Measurements from ENCODE around the gene ACAA1. TPM values are rescaled to one million over a fixed set of nuclear protein-coding genes. Genes with fewer than 3 reads are reported as not detected.

ACAA1 gene
- total RNA-seq, 1 experiment from 2014 or later, result 52.0 TPM

GRCh38 chr3:38131621-38132369, 5.1 kb downstream of the ACAA1 start:
- intact Hi-C loops (cut with micrococcal nuclease; ENCODE audit: unreplicated experiment), result no loop called here
- TF ChIP-seq TCF7L2 (IDR thresholded peaks at IDR 0.05; ENCODE audit: low read depth, low read length), result no peak
- TF ChIP-seq, protein P1, sequence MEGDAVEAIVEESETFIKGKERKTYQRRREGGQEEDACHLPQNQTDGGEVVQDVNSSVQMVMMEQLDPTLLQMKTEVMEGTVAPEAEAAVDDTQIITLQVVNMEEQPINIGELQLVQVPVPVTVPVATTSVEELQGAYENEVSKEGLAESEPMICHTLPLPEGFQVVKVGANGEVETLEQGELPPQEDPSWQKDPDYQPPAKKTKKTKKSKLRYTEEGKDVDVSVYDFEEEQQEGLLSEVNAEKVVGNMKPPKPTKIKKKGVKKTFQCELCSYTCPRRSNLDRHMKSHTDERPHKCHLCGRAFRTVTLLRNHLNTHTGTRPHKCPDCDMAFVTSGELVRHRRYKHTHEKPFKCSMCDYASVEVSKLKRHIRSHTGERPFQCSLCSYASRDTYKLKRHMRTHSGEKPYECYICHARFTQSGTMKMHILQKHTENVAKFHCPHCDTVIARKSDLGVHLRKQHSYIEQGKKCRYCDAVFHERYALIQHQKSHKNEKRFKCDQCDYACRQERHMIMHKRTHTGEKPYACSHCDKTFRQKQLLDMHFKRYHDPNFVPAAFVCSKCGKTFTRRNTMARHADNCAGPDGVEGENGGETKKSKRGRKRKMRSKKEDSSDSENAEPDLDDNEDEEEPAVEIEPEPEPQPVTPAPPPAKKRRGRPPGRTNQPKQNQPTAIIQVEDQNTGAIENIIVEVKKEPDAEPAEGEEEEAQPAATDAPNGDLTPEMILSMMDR (IDR thresholded peaks at IDR 0.05), result peak; percentile 71
- Histone ChIP-seq H3K27me3 (ENCODE audit: control insufficient read depth, insufficient read depth, low read length) (no peaks in the 10 kb centered on the region), H3K36me3 (ENCODE audit: control insufficient read depth, insufficient read depth, low read length) (peaks cover 5% of the 10 kb centered on the region), H3K4me3 (ENCODE audit: low read depth in 2 of 2, low read length in 2 of 2) (no peak overlapping the region), H3K9me3 (ENCODE audit: control insufficient read depth, insufficient read depth, low read depth, low read length) (no peaks in the 10 kb centered on the region), H3K27ac (ENCODE audit: low read length) (no peak overlapping the region), H3K4me1 (ENCODE audit: control insufficient read depth, insufficient read depth, low read length) (no peaks in the 10 kb centered on the region)
- in situ Hi-C loops (cut with HindIII; ENCODE audit: low pct_unique_long_range_greater_than_20kb, low sequenced_read_pairs), result no loop called here
- DNase-seq (ENCODE audit: low read depth, low spot score) (no peak), ATAC-seq (no peak)
- POLR2A ChIA-PET, result no interaction called here
- BruUV-seq (replicated peaks), result no TSS peak
- CTCF ChIA-PET, result no interaction called here

- TF ChIP-seq, protein P1 (IDR thresholded peaks at IDR 0.05), result no peak
- TF ChIP-seq TCF7L2 (IDR thresholded peaks at IDR 0.05; ENCODE audit: low read depth, low read length) (no peak), POLR2AphosphoS5 (IDR thresholded peaks at IDR 0.05; ENCODE audit: low read depth, low read length) (no peak), SIN3A (IDR thresholded peaks at IDR 0.05; ENCODE audit: borderline replicate concordance, insufficient read depth, low read depth, low read length) (no peak), REST (IDR thresholded peaks at IDR 0.05; ENCODE audit: insufficient read depth in 1 of 2, low read depth in 2 of 2, low read length in 1 of 2) (no peak)
- peaks cover 2% of the 10 kb centered on the region for H3K36me3 ChIP-seq (ENCODE audit: control insufficient read depth, insufficient read depth, low read length)
- intact Hi-C loops (cut with micrococcal nuclease; ENCODE audit: unreplicated experiment), result no loop called here
These were observed 6.3 kb downstream of the ACAA1 start for GRCh38 chr3:38130631-38131065.

More at GRCh38 chr3:38130631-38131065, 6.3 kb downstream of the ACAA1 start:
- H3K27ac ChIP-seq (ENCODE audit: low read length), result no peak overlapping the region
- in situ Hi-C loops (cut with HindIII; ENCODE audit: low pct_unique_long_range_greater_than_20kb, low sequenced_read_pairs), result no loop called here
- ATAC-seq (no peak), DNase-seq (ENCODE audit: low read depth, low spot score) (no peak)
- H3K4me1 ChIP-seq (ENCODE audit: control insufficient read depth, insufficient read depth, low read length), result no peaks in the 10 kb centered on the region
- POLR2A ChIA-PET, result no interaction called here
- H3K9me3 ChIP-seq (ENCODE audit: control insufficient read depth, insufficient read depth, low read depth, low read length), result no peaks in the 10 kb centered on the region
- CTCF ChIA-PET, result interaction anchor here (0.5 kb wide), 1 partner anchor 12 kb away, joined by 3 read pairs; no protein-coding TSS in a partner anchor
- H3K4me3 ChIP-seq (ENCODE audit: low read depth in 2 of 2, low read length in 2 of 2), result no peak overlapping the region
- no TSS peak for BruUV-seq (replicated peaks)
- H3K27me3 ChIP-seq (ENCODE audit: control insufficient read depth, insufficient read depth, low read length), result no peaks in the 10 kb centered on the region
